ENCODE data around the gene UCN2. TPM values are rescaled to one million over a fixed set of nuclear protein-coding genes. Genes with fewer than 3 reads are reported as not detected.

UCN2 gene
- total RNA-seq, 2 experiments from 2014 or later, result 0.16 TPM; not detected in 1

DNA sequence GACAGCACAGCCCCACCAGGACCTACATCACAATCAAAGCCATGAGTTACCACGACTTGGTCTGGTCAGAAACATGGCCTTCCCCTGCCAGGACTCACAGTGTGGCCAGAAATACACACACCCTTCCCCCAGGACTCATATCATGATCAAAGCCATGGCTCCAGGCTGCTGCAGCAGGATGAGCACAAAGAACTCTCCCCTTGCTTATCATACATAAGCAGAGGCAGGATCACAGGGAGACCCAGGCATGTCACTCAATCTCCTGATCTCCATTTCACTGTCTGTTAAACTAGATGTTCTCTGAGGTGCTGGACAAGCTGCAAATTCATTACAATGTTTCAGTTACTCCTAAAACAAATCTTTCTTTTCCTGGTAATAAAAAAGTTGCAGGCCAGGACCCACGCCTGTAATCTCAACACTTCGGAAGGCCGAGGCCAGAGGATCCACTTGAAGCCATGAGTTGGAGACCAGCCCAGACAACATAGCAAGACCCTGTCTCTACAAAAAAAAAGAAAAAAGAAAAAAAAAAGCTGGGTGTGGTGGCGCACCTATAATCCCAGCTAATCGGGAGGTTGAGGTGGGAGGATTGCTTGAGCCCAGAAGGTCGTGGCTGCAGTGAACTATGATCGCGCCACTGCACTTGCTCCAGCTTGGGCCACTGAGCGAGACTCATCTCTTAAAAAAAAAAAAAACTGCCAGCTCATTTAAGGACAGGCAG, 8.2 kb downstream of the UCN2 start:
- CTCF ChIA-PET (ENCODE audit: unreplicated experiment), result interaction anchor here (1.0 kb wide), 1 partner anchor 119 kb away, joined by 4 read pairs; no protein-coding TSS in a partner anchor
- H3K79me2 ChIP-seq (ENCODE audit: insufficient read depth, low read depth, low read length), result no peaks in the 10 kb centered on the region
- peaks cover 46% of the 10 kb centered on the region for H3K4me1 ChIP-seq (ENCODE audit: insufficient read depth, low read length, poor library complexity, severe bottlenecking)
- BruUV-seq (replicated peaks), result no TSS peak
- intact Hi-C loops (cut with micrococcal nuclease; ENCODE audit: unreplicated experiment), result no loop called here
- no peak for DNase-seq (ENCODE audit: low spot score)
- POLR2A ChIA-PET, result interaction anchor here (2.1 kb wide), 1 partner anchor 115 kb away, joined by 6 read pairs; the partner anchor contains the start of genes CCDC51 and TMA7
- H2AFZ ChIP-seq (ENCODE audit: low read length), result no peak overlapping the region
- TF ChIP-seq, protein P1, sequence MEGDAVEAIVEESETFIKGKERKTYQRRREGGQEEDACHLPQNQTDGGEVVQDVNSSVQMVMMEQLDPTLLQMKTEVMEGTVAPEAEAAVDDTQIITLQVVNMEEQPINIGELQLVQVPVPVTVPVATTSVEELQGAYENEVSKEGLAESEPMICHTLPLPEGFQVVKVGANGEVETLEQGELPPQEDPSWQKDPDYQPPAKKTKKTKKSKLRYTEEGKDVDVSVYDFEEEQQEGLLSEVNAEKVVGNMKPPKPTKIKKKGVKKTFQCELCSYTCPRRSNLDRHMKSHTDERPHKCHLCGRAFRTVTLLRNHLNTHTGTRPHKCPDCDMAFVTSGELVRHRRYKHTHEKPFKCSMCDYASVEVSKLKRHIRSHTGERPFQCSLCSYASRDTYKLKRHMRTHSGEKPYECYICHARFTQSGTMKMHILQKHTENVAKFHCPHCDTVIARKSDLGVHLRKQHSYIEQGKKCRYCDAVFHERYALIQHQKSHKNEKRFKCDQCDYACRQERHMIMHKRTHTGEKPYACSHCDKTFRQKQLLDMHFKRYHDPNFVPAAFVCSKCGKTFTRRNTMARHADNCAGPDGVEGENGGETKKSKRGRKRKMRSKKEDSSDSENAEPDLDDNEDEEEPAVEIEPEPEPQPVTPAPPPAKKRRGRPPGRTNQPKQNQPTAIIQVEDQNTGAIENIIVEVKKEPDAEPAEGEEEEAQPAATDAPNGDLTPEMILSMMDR (conservative IDR thresholded peaks at IDR 0.05; ENCODE audit: low read length), result no peak
- TF ChIP-seq EZH2phosphoT487 (IDR thresholded peaks at IDR 0.05; ENCODE audit: borderline replicate concordance, low read depth, low read length), result no peak
- H3K36me3 ChIP-seq (ENCODE audit: insufficient read depth, low read length), result no peaks in the 10 kb centered on the region
- H3K9me2 ChIP-seq (ENCODE audit: insufficient read depth, low read length), result no peaks in the 10 kb centered on the region
- H3K4me2 ChIP-seq (ENCODE audit: low read length), result peak overlapping the region; percentile 77
- no peaks in the 10 kb centered on the region for H4K20me1 ChIP-seq (ENCODE audit: insufficient read depth, low read length)
- peak overlapping the region; percentile 77 for H3K4me3 ChIP-seq (ENCODE audit: low read depth, low read length, poor library complexity, severe bottlenecking)
- H3K9me3 ChIP-seq (ENCODE audit: low read length), result no peaks in the 10 kb centered on the region
- no peak overlapping the region for H3K27ac ChIP-seq (ENCODE audit: low read depth, low read length, poor library complexity, severe bottlenecking)

DNA sequence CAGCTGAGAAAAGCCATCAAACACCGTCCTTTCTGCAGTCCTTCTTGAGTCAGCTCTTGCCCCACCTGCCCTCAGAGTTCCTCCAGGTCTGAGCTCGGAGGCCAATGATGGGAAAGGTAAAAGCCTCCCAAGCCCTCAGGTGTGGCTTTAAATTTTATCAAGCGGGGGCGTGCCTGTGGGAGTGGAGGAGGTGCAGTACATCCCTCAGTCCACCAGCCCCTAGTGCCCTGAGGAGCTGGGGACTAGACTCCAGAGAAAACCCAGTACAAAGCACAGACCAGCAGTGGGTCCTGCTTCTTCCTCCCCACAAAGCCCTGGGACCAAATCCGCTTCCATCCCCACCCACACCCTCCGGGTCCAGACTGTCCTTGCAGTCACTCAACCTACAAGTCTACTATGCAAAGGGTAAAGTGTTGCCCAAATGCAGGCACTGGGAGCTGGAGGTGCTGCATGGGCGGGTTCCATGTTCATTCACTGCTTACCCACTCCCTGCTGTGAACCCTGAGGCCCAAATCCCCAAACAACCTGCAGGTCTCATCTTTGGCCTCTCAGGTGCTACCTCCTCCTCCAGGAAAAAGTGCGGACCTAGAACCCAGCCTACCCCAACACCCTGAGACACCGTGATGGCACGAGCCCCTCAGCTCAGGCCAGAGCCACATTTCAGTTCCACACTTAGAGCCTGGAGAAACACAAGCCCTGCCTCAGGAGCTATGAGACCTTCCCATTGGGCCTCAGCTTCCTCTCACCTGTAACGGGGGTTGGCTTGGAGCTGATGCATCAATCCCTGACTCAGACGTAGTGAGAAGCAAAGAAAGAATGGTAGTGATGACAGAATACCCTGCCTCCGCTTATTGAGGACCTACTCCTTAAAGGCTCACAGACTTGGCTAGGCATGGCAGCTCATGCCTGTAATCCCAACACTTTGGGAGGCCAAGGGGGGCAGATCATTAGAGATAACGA, 9.4 kb downstream of the UCN2 start:
- Histone ChIP-seq H2AFZ (ENCODE audit: low read length) (no peak overlapping the region), H3K4me3 (ENCODE audit: low read depth, low read length, poor library complexity, severe bottlenecking) (no peak overlapping the region), H3K9me2 (ENCODE audit: insufficient read depth, low read length) (no peaks in the 10 kb centered on the region), H3K79me2 (ENCODE audit: insufficient read depth, low read depth, low read length) (no peaks in the 10 kb centered on the region), H3K36me3 (ENCODE audit: insufficient read depth, low read length) (no peaks in the 10 kb centered on the region), H3K9me3 (ENCODE audit: low read length) (no peaks in the 10 kb centered on the region), H3K4me2 (ENCODE audit: low read length) (peak overlapping the region; percentile 2; the same call in 1 of the 2 replicates), H3K4me1 (ENCODE audit: insufficient read depth, low read length, poor library complexity, severe bottlenecking) (peaks cover 34% of the 10 kb centered on the region), H4K20me1 (ENCODE audit: insufficient read depth, low read length) (no peaks in the 10 kb centered on the region), H3K27ac (ENCODE audit: low read depth, low read length, poor library complexity, severe bottlenecking) (no peak overlapping the region)
- intact Hi-C loops (cut with micrococcal nuclease; ENCODE audit: unreplicated experiment), result no loop called here
- no peak for DNase-seq (ENCODE audit: low spot score)
- TF ChIP-seq, protein P1 (conservative IDR thresholded peaks at IDR 0.05; ENCODE audit: low read length), result no peak
- TF ChIP-seq EZH2phosphoT487 (IDR thresholded peaks at IDR 0.05; ENCODE audit: borderline replicate concordance, low read depth, low read length), result no peak
- CTCF ChIA-PET (ENCODE audit: unreplicated experiment), result interaction anchor here (1.0 kb wide), 1 partner anchor 88 kb away, joined by 3 read pairs; a partner anchor contains a TSS
- BruUV-seq (replicated peaks), result no TSS peak
- POLR2A ChIA-PET, result interaction anchor here (0.6 kb wide), 1 partner anchor 365 kb away, joined by 3 read pairs; no protein-coding TSS in a partner anchor

Measured in OCI-LY7 (cell line).